Measurements from ENCODE around the gene TEDC2. TPM values are rescaled to one million over a fixed set of nuclear protein-coding genes. Genes with fewer than 3 reads are reported as not detected.
A peak's percentile ranks its signal among the peaks of the same experiment; 100 is the strongest.

Gene TEDC2
- total RNA-seq, 2 donors from 2014 or later = 8.6 to 39.0 TPM

GRCh38 chr16:2449118-2449517 is 10.8 kb upstream of the TEDC2 start:
- ATAC-seq = no peak
- no peak for DNase-seq (ENCODE audit: low spot score)
- no peaks in the 10 kb centered on the region for H3K27me3 Mint-ChIP-seq
- no peaks in the 10 kb centered on the region for H3K4me1 Mint-ChIP-seq (ENCODE audit: low read depth in 2 of 2)
- no peak overlapping the region for H3K27ac Mint-ChIP-seq
- H3K4me3 Mint-ChIP-seq = no peak overlapping the region
- no peaks in the 10 kb centered on the region for H3K9me3 Mint-ChIP-seq
- peaks cover 8% of the 10 kb centered on the region for H3K36me3 Mint-ChIP-seq

GRCh38 chr16:2450535-2450934 is 9.4 kb upstream of the TEDC2 start:
- no peak for ATAC-seq
- H3K27me3 Mint-ChIP-seq = no peaks in the 10 kb centered on the region
- peaks cover 8% of the 10 kb centered on the region for H3K36me3 Mint-ChIP-seq
- no peak overlapping the region for H3K4me3 Mint-ChIP-seq
- DNase-seq (ENCODE audit: low spot score) = no peak
- H3K9me3 Mint-ChIP-seq = no peaks in the 10 kb centered on the region
- no peak overlapping the region for H3K27ac Mint-ChIP-seq
- H3K4me1 Mint-ChIP-seq (ENCODE audit: low read depth in 2 of 2) = no peaks in the 10 kb centered on the region

GRCh38 chr16:2450975-2451381 is 8.9 kb upstream of the TEDC2 start:
- no peaks in the 10 kb centered on the region for H3K9me3 Mint-ChIP-seq
- no peak overlapping the region for H3K4me3 Mint-ChIP-seq
- no peak overlapping the region for H3K27ac Mint-ChIP-seq
- no peaks in the 10 kb centered on the region for H3K27me3 Mint-ChIP-seq
- peaks cover 8% of the 10 kb centered on the region for H3K36me3 Mint-ChIP-seq
- DNase-seq (ENCODE audit: low spot score) (no peak), ATAC-seq (peak in 1 of 2 donors; percentile 17)
- no peaks in the 10 kb centered on the region for H3K4me1 Mint-ChIP-seq (ENCODE audit: low read depth in 2 of 2)

- no peaks in the 10 kb centered on the region for H3K4me1 Mint-ChIP-seq (ENCODE audit: low read depth in 2 of 2)
- H3K4me3 Mint-ChIP-seq = no peak overlapping the region
- DNase-seq (ENCODE audit: low spot score) (no peak), ATAC-seq (no peak)
- no peaks in the 10 kb centered on the region for H3K27me3 Mint-ChIP-seq
- no peak overlapping the region for H3K27ac Mint-ChIP-seq
- peaks cover 4% of the 10 kb centered on the region for H3K36me3 Mint-ChIP-seq
- no peaks in the 10 kb centered on the region for H3K9me3 Mint-ChIP-seq
Measured at GRCh38 chr16:2451851-2452320, 8.0 kb upstream of the TEDC2 start.

GRCh38 chr16:2452650-2453049 is 7.3 kb upstream of the TEDC2 start:
- peaks cover 4% of the 10 kb centered on the region for H3K36me3 Mint-ChIP-seq
- H3K9me3 Mint-ChIP-seq = no peaks in the 10 kb centered on the region
- no peak overlapping the region for H3K27ac Mint-ChIP-seq
- no peak for DNase-seq (ENCODE audit: low spot score)
- H3K4me3 Mint-ChIP-seq = no peak overlapping the region
- H3K27me3 Mint-ChIP-seq = no peaks in the 10 kb centered on the region
- ATAC-seq = no peak
- H3K4me1 Mint-ChIP-seq (ENCODE audit: low read depth in 2 of 2) = no peaks in the 10 kb centered on the region

- H3K4me3 Mint-ChIP-seq = no peak overlapping the region
- no peaks in the 10 kb centered on the region for H3K9me3 Mint-ChIP-seq
- DNase-seq (ENCODE audit: low spot score) (no peak), ATAC-seq (no peak)
- no peaks in the 10 kb centered on the region for H3K27me3 Mint-ChIP-seq
- no peak overlapping the region for H3K27ac Mint-ChIP-seq
- H3K36me3 Mint-ChIP-seq = no peaks in the 10 kb centered on the region
- H3K4me1 Mint-ChIP-seq (ENCODE audit: low read depth in 2 of 2) = peaks cover 6% of the 10 kb centered on the region in 2 donors
Measured at GRCh38 chr16:2455081-2455845, 4.6 kb upstream of the TEDC2 start.

- no peak overlapping the region for H3K4me3 Mint-ChIP-seq
Measured at GRCh38 chr16:2456551-2457153, 3.3 kb upstream of the TEDC2 start.

GRCh38 chr16:2457267-2457666 is 2.6 kb upstream of the TEDC2 start:
- Mint-ChIP-seq H3K27me3 (no peaks in the 10 kb centered on the region), H3K4me1 (ENCODE audit: low read depth in 2 of 2) (peaks cover 6% of the 10 kb centered on the region in 2 donors), H3K9me3 (no peaks in the 10 kb centered on the region), H3K27ac (no peak overlapping the region), H3K4me3 (no peak overlapping the region), H3K36me3 (no peaks in the 10 kb centered on the region)
- DNase-seq (ENCODE audit: low spot score) (no peak), ATAC-seq (no peak)

More at GRCh38 chr16:2456551-2457153, 3.3 kb upstream of the TEDC2 start:
- Mint-ChIP-seq H3K9me3 (no peaks in the 10 kb centered on the region), H3K27ac (no peak overlapping the region), H3K4me1 (ENCODE audit: low read depth in 2 of 2) (peaks cover 6% of the 10 kb centered on the region in 2 donors), H3K36me3 (no peaks in the 10 kb centered on the region), H3K27me3 (no peaks in the 10 kb centered on the region)
- ATAC-seq = no peak
- no peak for DNase-seq (ENCODE audit: low spot score)

- H3K4me1 Mint-ChIP-seq (ENCODE audit: low read depth in 2 of 2) = peaks cover 6% of the 10 kb centered on the region in 2 donors
- no peaks in the 10 kb centered on the region for H3K27me3 Mint-ChIP-seq
- DNase-seq (ENCODE audit: low spot score) (no peak), ATAC-seq (no peak)
- H3K36me3 Mint-ChIP-seq = no peaks in the 10 kb centered on the region
- H3K4me3 Mint-ChIP-seq = no peak overlapping the region
- H3K27ac Mint-ChIP-seq = no peak overlapping the region
- H3K9me3 Mint-ChIP-seq = no peaks in the 10 kb centered on the region
Measured at GRCh38 chr16:2457946-2458345, 2.0 kb upstream of the TEDC2 start.

- peak overlapping the region; percentile 88 for H3K4me3 Mint-ChIP-seq
- ATAC-seq (no peak), DNase-seq (ENCODE audit: low spot score) (no peak)
- no peaks in the 10 kb centered on the region for H3K36me3 Mint-ChIP-seq
- no peaks in the 10 kb centered on the region for H3K27me3 Mint-ChIP-seq
- H3K4me1 Mint-ChIP-seq (ENCODE audit: low read depth in 2 of 2) = peaks cover 6% of the 10 kb centered on the region in 2 donors
- H3K27ac Mint-ChIP-seq = peak overlapping the region; percentile 56 to 80
- H3K9me3 Mint-ChIP-seq = no peaks in the 10 kb centered on the region
Measured at GRCh38 chr16:2458887-2459646, 842 bp upstream of the TEDC2 start.

- no peak for ATAC-seq
- Mint-ChIP-seq H3K4me3 (peak overlapping the region; percentile 49), H3K9me3 (no peaks in the 10 kb centered on the region), H3K27me3 (no peaks in the 10 kb centered on the region), H3K4me1 (ENCODE audit: low read depth in 2 of 2) (peaks cover 6% of the 10 kb centered on the region in 2 donors), H3K36me3 (no peaks in the 10 kb centered on the region), H3K27ac (no peak overlapping the region)
- DNase-seq (ENCODE audit: low spot score) = no peak
Measured at GRCh38 chr16:2460391-2460713, 443 bp downstream of the TEDC2 start.

- H3K4me3 Mint-ChIP-seq = peak overlapping the region; percentile 49
- no peak for DNase-seq (ENCODE audit: low spot score)
- H3K4me1 Mint-ChIP-seq (ENCODE audit: low read depth in 2 of 2) = peaks cover 6% of the 10 kb centered on the region in 2 donors
- H3K27me3 Mint-ChIP-seq = no peaks in the 10 kb centered on the region
- ATAC-seq = no peak
- H3K36me3 Mint-ChIP-seq = no peaks in the 10 kb centered on the region
- H3K27ac Mint-ChIP-seq = no peak overlapping the region
- H3K9me3 Mint-ChIP-seq = no peaks in the 10 kb centered on the region
Measured at GRCh38 chr16:2460916-2461315, 1.0 kb downstream of the TEDC2 start.

- peaks cover 6% of the 10 kb centered on the region in 2 donors for H3K4me1 Mint-ChIP-seq (ENCODE audit: low read depth in 2 of 2)
- no peak overlapping the region for H3K4me3 Mint-ChIP-seq
- no peak for ATAC-seq
- H3K27ac Mint-ChIP-seq = no peak overlapping the region
- no peak for DNase-seq (ENCODE audit: low spot score)
- no peaks in the 10 kb centered on the region for H3K36me3 Mint-ChIP-seq
- no peaks in the 10 kb centered on the region for H3K9me3 Mint-ChIP-seq
- H3K27me3 Mint-ChIP-seq = no peaks in the 10 kb centered on the region
Measured at GRCh38 chr16:2462031-2462866, 2.3 kb downstream of the TEDC2 start.
